Right renal cortex interstitium (tissue), 3 donors: Measurements from ENCODE around the gene GPATCH1. TPM values are rescaled to one million over a fixed set of nuclear protein-coding genes. Genes with fewer than 3 reads are reported as not detected.
"Not testable (repeated sequence)": the region's sequence is repeated elsewhere in the genome, so short reads cannot be mapped to it uniquely, and the experiment has no call there.

Experiments used
- DNase-seq, 3 donors: peaks; one replicate each; pipeline ENCODE4 v3.0.0-alpha.2; 2013; ENCODE audit warnings: low read depth in 3 of 3, low spot score in 2 of 3
- polyA plus RNA-seq, 3 donors: library from polyadenylated mRNA; unstranded; fragments of 120-200 nt; gene quantifications; one replicate each; pipeline ENCODE4 v1.2.1, GENCODE V29; 2013; ENCODE audit not compliant: insufficient read length in 3 of 3

The GPATCH1 gene
- polyA plus RNA-seq, 3 donors, result 12.4 to 13.2 (median 12.7) TPM

DNA sequence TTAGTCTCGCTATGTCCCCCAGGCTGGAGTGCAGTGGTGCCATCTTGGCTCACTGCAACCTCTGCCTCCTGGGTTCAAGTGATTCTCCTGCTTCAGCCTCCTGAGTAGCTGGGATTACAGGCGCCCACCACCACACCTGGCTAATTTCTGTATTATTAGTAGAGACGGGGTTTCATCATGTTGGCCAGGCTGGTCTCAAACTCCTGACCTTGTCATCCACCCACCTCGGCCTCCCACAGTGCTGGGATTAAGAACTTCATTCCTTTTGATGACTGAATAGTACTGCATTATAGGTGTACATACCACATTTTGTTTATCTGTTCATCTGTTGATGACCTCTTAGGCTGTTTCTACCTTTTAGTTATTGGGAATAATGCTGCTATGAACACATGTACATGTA lies 71.6 kb downstream of the GPATCH1 start:
- DNase-seq, result not testable (repeated sequence)

DNA sequence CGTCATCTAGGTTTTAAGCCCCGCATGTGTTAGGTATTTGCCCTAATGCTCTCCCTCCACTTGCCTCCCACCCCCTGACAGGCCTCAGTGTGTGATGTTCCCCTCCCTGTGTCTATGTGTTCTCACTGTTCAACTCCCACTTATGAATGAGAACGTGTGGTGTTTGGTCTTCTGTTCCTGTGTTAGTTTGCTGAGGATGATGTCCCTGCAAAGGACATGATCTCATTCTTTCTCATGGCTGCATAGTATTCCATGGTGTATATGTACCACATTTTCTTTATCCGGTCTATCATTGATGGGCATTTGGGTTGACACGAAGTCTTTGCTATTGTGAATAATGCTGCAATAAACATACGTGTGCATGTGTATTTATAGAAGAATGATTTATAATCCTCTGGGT lies 73.3 kb downstream of the GPATCH1 start:
- not testable (repeated sequence) for DNase-seq

DNA sequence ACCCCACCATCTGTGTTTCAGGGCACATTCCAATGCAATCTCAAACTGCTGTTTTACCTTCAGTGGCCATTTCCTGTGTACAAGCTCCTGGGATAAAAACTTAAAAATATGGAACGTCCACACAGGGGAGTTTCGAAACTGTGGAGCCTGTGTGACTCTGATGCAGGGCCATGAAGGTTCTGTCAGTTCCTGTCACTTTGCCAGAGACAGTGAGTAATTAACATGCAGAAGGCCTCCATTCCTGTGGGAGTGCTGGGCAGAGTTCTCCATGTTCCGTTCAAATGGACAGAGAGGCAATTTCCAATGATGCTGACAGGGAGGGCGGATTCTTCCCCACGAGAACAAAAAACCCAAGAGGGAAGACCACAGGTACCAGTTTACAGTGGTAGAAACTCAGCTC lies 75.4 kb downstream of the GPATCH1 start:
- no peak for DNase-seq

- no peak for DNase-seq
Measured at GRCh38 chr19:33157906-33158305, 76.9 kb downstream of the GPATCH1 start.

- DNase-seq, result no peak
Measured at GRCh38 chr19:33158365-33158764, 77.4 kb downstream of the GPATCH1 start.

DNA sequence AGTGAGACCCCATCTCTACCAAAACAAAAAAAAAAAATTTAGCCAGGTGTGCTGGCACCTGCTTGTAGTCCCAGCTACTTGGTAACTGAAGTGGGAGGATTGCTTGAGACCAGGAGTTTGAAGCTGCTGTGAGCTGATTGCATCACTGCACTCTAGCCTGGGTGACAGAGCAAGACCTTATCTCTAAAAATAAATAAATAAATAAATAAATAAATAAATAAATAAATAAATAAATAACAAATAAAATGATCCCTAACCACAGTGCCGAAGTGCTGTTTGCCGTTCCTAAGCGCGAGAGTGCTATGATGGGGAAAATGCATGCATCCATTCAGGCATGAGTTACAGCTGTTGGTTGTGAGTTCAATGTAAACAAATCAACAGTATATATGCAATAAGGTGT lies 78.2 kb downstream of the GPATCH1 start:
- no peak for DNase-seq

GRCh38 chr19:33159893-33160292 lies 78.9 kb downstream of the GPATCH1 start:
- DNase-seq, result no peak

DNA sequence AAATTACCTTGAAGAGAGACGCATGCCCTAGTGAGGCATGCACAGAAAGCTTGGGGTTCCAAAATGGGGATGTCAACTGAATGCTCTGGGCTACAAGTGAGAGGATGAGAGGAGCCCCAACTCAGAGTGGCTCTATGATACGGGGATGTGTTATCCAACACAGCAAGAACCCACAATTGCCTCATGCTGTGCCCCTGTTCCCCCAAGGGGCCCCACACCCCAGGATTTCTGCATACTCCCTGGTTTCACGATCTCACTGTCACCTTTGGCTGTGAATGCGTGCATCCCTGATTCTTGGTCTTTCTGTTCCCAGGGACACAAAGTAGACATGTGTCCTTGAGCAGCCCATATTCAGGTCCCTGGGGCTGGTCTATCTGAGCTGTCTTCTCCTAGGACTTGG lies 80.2 kb downstream of the GPATCH1 start:
- no peak for DNase-seq

DNA sequence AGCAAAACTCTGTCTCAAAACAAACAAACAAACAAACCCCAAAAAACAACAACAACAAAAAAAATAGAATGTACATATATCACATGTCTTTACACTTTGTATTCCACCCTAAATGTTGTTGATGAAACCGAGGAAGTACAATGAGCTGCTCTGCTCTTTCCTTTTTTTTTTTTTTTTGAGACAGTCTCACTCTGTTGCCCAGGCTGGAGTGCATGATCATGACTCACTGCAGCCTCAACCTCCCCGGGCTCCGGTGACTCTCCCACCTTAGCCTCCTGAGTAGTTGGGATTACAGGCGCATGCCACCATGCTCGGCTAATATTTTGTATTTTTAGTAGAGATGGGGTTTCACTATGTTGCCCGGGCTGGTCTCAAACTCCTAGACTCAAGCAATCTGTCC lies 82.5 kb downstream of the GPATCH1 start:
- no peak for DNase-seq

- not testable (repeated sequence) for DNase-seq
Measured at GRCh38 chr19:33166037-33166436, 85.1 kb downstream of the GPATCH1 start.

DNA sequence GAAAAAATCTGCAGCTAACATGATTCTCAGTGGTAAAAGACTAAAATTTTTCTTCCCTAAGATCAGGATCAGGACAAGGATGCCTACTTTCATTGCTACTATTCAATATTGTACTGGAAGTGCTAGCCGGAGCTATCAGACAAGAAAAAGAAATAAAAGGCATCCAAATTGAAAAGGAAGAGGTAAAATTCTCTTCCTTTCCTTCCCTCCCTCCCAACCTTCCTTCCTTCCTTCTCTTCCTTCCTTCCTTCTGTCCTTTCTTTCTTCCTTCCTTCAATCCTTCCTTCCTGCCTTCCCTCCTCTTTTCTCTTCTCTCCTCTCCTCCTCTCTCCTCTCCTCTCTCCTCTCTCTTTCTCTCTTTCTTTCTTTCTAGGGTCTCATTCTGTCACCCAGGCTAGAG lies 86.5 kb downstream of the GPATCH1 start:
- no peak for DNase-seq

GRCh38 chr19:33168528-33168927 lies 87.5 kb downstream of the GPATCH1 start:
- DNase-seq, result no peak

DNA sequence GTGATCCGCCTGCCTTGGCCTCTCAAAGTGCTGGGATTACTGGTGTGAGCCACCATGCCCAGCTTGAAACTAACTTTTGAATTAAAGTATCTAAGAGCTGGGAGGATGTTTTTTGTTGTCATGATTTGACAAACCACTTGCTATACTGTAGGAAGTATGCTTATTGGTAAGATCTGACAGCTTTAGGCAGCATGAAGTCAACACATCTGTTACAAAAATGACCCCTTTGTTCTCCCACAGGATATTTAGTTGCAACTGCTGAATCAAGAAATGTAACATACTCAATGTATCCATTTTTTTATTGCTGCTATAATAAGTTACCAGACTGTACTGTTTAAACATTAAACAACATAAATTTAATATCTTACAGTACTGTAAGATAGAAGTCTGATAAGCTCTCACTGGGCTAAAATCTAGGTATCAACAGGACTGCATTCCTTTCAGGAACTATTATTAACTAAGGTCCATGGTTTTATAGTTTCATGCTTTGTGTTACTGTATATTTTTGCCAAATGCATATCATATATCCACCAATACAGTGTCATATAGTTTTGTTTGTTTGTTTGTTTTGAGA lies 90.3 kb downstream of the GPATCH1 start:
- no peak for DNase-seq

GRCh38 chr19:33171916-33172359 lies 91.0 kb downstream of the GPATCH1 start:
- DNase-seq, result no peak

DNA sequence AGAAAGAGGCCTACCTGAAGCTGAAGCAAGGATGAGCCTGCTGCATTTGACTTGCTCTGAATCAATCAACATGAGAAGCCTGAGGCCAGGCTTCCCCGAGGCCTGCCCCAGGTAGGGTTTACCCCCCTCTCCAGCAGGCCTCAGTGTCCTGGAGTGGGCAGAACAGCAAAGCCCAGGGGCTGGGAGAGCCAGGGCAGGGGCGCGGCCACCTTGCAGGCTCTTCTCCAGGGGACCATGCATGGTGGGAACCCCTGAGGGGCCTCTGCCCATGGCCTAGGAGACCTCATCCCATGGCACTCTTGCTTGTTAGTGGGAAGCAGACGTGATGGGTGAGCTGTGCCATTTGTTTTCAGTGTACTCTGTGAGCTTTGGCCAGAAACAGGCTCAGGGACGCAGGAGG lies 93.2 kb downstream of the GPATCH1 start:
- no peak for DNase-seq

GRCh38 chr19:33175156-33175782 lies 94.3 kb downstream of the GPATCH1 start:
- DNase-seq, result no peak

DNA sequence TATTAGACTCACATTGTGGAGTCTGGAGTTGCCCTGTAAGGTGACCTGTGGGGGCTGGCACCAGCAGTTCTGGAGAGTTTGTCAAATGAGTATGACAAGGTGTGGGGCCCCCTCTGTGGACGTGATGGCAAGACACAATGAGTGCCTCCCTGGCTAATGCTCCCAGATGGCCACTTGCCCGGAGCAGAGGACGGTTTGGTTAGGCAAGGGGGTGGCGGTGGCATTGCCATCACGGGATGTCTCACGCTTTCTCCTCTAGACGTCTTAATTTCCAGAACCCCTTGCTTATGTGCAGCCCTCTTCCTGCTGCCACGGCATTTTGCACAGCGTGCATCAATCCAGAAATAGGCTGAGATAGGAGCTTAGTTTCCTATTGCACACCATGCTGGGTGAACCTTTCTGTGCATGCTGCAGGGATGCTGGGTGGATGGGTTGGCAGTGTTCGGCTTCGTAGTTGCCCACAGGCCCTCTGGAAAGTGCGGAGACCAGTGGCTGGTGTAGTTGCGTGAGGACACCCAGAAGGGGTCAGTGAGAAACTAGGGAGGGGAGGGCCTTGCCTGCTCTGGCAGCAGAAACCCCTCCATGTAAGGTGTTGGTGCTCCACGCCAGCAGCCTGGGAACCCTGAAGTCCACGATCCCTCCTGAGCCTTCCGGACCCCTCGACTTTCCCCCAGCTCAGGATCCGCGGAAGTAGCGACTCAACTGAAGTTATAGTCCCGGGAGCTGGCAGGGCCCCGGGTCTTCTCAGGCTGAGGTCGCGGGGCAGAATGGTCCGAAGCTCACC lies 95.1 kb downstream of the GPATCH1 start:
- DNase-seq, result no peak

DNA sequence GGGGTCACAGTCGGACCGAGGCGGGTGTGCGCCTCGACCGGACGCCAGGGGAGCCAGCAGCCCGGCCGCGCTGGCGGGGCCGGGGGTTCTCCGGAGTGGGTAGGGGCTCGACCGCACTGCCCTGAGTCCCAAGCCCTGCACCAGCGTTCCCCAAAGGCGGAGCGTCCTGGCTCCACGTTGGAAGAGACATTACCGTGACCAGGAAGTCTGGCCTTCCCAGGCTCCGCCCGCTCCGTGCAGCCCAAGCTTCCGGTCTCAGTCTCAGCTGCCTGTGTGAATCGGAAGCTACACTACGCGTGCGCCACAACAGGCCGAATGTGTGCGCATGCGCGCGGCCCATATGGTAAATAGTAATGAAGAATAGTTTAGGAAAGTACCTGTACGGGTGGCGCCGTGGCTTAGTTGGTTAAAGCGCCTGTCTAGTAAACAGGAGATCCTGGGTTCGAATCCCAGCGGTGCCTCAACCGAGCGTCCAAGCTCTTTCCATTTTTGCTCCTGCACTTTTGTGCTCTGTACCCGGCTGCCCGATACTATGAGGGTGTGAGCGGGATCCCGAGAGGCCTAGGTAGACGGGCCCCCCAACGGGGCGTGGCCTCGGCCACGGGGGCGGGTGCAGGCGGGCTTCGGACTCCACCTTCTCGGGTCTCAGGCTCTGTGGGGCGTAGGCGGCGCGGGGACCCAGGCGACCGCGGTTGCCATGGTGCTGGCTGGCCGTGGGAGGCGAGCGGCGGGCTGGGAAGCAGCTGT lies 95.9 kb downstream of the GPATCH1 start:
- peak; percentile 95 to 100 (median 97) for DNase-seq

DNA sequence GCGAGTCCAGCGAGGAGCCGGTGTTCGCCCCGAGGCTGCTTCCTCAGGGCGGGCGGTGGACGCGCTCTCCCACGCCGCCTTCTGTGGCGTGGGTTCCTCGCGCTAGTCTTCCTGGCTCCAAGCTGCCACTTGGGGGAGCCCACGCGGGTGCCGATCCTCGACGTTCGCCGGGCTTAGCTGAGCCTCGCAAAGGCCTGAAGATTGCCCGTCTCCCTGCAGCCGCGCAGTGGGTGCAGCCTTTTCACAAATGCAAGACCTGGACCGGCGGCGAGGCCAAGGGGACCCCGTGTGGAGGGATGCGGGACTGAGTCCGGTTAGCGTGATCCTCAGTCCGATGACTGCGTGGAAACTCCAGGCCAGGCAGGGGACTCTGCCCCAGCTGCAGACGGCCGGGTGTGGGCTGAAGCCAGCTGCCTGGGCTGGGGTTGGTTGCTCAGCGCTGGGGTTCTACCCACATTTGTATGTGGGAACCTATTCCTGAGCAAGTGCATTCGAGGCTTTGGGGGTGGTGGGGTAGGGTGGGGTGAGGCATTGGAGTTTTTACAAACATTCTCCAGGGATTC lies 96.5 kb downstream of the GPATCH1 start:
- DNase-seq, result no peak
